Mucosa of stomach (tissue), 1 donor: ENCODE measurements around the gene RAB1B.

ENCODE experiments used
- H3K27me3 ChIP-seq: one replicate; pipeline ENCODE4 v1.7.0; 2013; ENCODE audit warnings: mild to moderate bottlenecking, low read length; ENCODE audit not compliant: control insufficient read depth, insufficient read depth
- H3K36me3 ChIP-seq: one replicate; pipeline ENCODE4 v1.7.0; 2013; ENCODE audit warnings: low read length; ENCODE audit not compliant: control insufficient read depth, insufficient read depth
- H3K4me1 ChIP-seq: one replicate; pipeline ENCODE4 v1.7.0; 2013; ENCODE audit warnings: mild to moderate bottlenecking, low read length; ENCODE audit not compliant: control insufficient read depth, insufficient read depth
- H3K4me3 ChIP-seq: one replicate; pipeline ENCODE4 v1.7.0; 2013; ENCODE audit warnings: low read length
- H3K9ac ChIP-seq: one replicate; pipeline ENCODE4 v1.7.0; 2013; ENCODE audit warnings: mild to moderate bottlenecking, low read length, moderate library complexity
- H3K9me3 ChIP-seq: one replicate; pipeline ENCODE4 v1.7.0; 2013; ENCODE audit warnings: mild to moderate bottlenecking, low read length, moderate library complexity; ENCODE audit not compliant: control insufficient read depth
- donor health status: Pancreatic carcinoma.

RAB1B gene

DNA sequence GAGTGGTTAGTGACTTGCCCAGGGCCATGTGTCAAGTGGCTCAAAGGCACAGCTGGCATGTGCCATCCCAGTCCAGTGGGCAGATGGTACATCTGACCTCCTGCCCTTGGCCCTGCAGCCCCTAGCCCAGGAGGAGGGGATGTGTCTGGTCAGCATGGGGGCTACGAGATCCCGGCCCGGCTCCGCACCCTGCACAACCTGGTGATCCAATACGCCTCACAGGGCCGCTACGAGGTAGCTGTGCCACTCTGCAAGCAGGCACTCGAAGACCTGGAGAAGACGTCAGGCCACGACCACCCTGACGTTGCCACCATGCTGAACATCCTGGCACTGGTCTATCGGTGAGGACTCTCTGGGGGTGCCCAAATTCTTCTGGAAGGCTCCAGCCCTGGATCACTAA, 5.7 kb upstream of the RAB1B start:
- H3K27me3 ChIP-seq = no peaks in the 10 kb centered on the region
- no peak overlapping the region for H3K9ac ChIP-seq
- H3K4me3 ChIP-seq = no peak overlapping the region
- no peaks in the 10 kb centered on the region for H3K9me3 ChIP-seq
- H3K36me3 ChIP-seq = no peaks in the 10 kb centered on the region
- H3K4me1 ChIP-seq = peaks cover 16% of the 10 kb centered on the region

DNA sequence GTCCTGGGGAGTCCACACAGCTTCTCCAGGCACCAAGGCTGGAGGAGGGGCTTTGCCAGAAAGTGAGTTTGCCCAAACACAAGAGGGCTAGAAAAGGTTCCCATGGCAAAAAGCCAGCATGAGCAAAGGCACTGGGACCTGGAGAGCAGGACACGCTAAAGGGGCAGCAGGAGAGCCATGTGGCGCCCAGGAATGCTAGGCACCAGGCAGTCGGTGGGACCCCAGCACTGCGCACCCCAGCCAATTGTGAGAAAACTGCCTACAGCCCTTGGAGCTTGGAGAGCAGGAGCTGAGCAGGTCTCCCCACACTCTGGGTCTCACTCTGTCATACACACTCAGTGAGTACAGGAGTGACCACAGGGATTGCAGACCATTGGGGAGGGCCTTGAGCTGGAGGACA, 5.2 kb upstream of the RAB1B start:
- H3K36me3 ChIP-seq = no peaks in the 10 kb centered on the region
- H3K9ac ChIP-seq = no peak overlapping the region
- H3K9me3 ChIP-seq = no peaks in the 10 kb centered on the region
- H3K27me3 ChIP-seq = no peaks in the 10 kb centered on the region
- peaks cover 16% of the 10 kb centered on the region for H3K4me1 ChIP-seq
- no peak overlapping the region for H3K4me3 ChIP-seq

DNA sequence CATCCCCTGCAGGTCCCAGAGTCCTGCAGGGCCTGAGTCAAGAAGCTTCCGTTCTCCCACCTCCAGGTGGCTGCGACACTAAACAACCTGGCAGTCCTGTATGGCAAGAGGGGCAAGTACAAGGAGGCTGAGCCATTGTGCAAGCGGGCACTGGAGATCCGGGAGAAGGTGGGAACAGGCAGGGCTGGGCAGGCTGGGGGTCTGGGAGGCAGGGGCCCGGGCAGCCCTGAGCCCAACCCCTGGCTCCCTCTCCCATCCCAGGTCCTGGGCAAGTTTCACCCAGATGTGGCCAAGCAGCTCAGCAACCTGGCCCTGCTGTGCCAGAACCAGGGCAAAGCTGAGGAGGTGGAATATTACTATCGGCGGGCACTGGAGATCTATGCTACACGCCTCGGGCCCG, 4.7 kb upstream of the RAB1B start:
- Histone ChIP-seq H3K27me3 (no peaks in the 10 kb centered on the region), H3K9me3 (no peaks in the 10 kb centered on the region), H3K36me3 (no peaks in the 10 kb centered on the region), H3K9ac (no peak overlapping the region), H3K4me3 (no peak overlapping the region), H3K4me1 (peaks cover 11% of the 10 kb centered on the region)

DNA sequence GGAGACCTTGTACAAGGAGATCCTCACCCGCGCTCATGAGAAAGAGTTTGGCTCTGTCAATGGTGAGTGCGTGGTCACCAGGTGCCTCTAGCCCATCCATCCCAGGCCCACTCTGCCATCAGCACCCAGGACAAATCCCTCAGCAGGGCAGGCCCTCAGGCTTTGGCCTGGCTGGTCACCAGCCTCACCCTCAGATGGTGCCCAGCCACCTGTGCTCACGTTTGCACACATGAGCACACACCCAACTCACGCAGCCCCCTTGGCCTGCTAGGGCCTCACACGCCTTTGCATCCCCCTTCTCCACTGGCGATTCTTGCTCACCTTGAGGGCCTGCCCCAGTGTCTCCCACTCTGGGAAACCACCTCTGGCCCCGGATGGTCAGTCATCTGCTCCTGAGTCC, 4.1 kb upstream of the RAB1B start:
- Histone ChIP-seq H3K9me3 (no peaks in the 10 kb centered on the region), H3K4me3 (no peak overlapping the region), H3K4me1 (peaks cover 12% of the 10 kb centered on the region), H3K36me3 (no peaks in the 10 kb centered on the region), H3K9ac (no peak overlapping the region), H3K27me3 (no peaks in the 10 kb centered on the region)

DNA sequence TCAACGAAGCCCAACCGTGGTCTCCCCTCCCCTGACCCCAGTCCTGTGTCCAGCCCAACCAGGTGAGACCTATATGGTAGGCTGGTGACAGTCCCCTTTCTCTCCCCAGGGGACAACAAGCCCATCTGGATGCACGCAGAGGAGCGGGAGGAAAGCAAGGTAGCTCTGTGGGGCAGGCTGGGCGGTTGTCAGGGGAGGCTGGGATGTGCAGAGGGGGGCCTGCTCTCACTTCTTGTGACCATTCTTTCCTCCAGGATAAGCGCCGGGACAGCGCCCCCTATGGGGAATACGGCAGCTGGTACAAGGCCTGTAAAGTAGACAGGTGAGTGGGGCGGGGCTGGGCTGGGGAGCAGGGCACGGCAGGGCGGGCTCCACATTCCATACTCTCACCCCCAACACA, 3.5 kb upstream of the RAB1B start:
- Histone ChIP-seq H3K36me3 (no peaks in the 10 kb centered on the region), H3K4me3 (no peak overlapping the region), H3K4me1 (peaks cover 17% of the 10 kb centered on the region), H3K9ac (no peak overlapping the region), H3K27me3 (no peaks in the 10 kb centered on the region), H3K9me3 (no peaks in the 10 kb centered on the region)

DNA sequence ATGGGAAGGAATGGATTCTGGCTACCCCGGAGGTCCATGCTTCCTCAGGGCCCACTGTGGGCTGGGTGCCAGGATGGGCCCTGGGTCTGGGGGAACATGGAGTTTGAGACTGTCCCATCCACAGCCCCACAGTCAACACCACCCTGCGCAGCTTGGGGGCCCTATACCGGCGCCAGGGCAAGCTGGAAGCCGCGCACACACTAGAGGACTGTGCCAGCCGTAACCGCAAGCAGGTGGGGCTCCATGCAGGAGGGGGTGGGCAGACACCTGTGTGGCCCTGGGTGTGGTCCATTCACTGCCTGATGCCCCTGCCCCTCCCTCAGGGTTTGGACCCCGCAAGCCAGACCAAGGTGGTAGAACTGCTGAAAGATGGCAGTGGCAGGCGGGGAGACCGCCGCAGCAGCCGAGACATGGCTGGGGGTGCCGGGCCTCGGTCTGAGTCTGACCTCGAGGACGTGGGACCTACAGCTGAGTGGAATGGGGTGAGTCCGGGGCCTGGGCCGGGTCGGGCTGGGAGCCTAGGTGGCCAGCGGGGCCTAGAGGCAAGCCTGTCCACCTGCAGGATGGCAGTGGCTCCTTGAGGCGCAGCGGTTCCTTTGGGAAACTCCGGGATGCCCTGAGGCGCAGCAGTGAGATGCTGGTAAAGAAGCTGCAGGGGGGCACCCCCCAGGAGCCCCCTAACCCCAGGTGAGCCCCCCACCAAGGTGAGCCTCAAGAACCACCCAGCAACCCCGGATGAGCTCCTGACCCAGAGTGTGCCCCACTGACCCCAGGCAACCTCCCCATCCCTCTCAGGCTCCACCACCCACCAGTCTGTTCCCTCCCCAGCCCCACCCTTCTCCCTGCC, 2.7 kb upstream of the RAB1B start:
- H3K27me3 ChIP-seq = no peaks in the 10 kb centered on the region
- no peak overlapping the region for H3K4me3 ChIP-seq
- no peaks in the 10 kb centered on the region for H3K9me3 ChIP-seq
- no peaks in the 10 kb centered on the region for H3K36me3 ChIP-seq
- peaks cover 18% of the 10 kb centered on the region for H3K4me1 ChIP-seq
- no peak overlapping the region for H3K9ac ChIP-seq

DNA sequence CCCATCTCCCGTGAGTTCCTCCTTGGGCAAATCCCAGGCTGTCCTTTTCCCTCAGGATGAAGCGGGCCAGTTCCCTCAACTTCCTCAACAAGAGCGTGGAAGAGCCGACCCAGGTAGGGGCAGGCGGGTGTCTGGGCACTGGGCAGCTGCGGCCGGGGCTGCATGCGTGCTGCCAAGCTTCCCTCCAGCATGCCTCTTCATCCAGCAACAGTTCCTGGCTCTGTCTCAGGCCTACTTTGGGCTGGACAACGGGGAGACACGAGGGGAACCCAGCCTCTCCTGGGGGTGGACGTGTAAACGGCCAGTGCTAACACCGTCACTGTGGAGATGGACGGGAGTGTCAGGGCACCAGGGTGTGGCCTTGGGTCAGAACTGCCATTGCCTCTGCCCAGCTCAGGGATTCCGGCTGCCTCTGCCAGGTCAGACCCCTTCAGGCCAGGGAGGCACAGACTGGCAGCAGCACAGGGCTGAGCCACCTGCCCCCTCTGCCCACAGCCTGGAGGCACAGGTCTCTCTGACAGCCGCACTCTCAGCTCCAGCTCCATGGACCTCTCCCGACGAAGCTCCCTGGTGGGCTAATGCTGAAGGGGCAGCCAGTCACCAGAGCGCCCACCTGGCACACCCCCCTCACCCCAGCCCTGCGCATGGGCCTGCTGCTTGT, 1.9 kb upstream of the RAB1B start:
- Histone ChIP-seq H3K9me3 (no peaks in the 10 kb centered on the region), H3K4me1 (peaks cover 18% of the 10 kb centered on the region), H3K9ac (no peak overlapping the region), H3K27me3 (no peaks in the 10 kb centered on the region), H3K36me3 (no peaks in the 10 kb centered on the region), H3K4me3 (no peak overlapping the region)

DNA sequence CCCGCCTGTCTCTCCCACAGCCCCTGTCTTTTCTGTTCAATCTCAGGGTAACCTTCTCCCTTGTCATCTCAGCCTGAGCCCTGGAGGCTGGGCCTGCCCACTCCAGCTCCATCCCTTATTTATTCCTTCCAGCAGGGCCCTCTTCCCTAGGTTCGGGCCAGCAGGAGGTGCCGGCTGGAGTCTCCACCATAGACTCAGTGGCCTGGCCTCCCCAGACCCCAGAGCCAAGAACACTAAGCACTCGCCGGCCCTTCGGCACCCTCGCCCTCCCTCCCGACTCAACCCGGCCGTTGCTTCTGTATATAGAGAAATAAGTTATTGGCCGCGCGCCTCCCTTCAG, 1.4 kb upstream of the RAB1B start:
- H3K27me3 ChIP-seq = no peaks in the 10 kb centered on the region
- no peak overlapping the region for H3K9ac ChIP-seq
- H3K4me1 ChIP-seq = peaks cover 18% of the 10 kb centered on the region
- no peak overlapping the region for H3K4me3 ChIP-seq
- no peaks in the 10 kb centered on the region for H3K9me3 ChIP-seq
- H3K36me3 ChIP-seq = peaks cover 4% of the 10 kb centered on the region

DNA sequence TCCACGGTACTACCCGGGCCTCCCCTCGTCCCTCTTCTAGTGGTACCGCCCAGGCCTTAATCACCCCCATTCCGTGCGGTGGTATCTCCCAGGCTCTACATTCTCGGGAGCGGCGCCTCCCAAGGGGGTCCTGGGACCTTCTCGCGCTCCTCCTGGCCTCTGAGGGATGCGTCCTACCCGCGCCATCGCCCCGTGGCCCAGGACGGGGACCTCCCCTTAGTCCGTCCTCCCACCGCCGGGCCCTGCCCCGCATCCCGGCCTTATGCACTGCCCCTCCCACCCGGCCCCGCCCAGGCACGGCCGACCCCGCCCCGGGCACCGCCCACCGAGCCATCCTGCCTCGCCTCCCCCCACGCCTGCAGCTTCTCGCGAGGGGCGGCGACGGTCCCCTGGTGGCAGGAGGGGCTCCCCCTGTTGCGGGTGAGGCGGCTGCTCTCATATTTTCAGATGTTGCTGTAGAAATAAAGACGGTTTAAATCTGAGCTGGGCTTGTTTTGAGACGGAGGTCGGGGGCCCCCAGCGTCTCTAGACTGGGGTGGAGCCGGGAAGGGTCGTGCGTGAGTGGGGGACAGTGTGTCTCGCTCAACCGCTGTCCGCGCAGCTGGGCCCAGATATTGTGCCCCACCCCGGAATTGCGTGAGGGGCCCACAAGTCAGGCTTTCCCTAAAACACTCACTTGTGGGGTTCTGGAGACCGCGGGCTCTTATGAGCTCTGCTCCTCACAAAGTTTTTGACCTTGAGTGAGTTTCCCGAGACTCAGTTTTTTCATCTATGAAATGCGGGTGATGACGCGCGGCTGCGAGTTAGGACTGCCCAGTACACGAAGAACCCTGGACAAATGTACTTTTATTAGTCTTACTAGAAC, 828 bp upstream of the RAB1B start:
- Histone ChIP-seq H3K36me3 (peaks cover 10% of the 10 kb centered on the region), H3K4me3 (peak overlapping the region; percentile 0)

DNA sequence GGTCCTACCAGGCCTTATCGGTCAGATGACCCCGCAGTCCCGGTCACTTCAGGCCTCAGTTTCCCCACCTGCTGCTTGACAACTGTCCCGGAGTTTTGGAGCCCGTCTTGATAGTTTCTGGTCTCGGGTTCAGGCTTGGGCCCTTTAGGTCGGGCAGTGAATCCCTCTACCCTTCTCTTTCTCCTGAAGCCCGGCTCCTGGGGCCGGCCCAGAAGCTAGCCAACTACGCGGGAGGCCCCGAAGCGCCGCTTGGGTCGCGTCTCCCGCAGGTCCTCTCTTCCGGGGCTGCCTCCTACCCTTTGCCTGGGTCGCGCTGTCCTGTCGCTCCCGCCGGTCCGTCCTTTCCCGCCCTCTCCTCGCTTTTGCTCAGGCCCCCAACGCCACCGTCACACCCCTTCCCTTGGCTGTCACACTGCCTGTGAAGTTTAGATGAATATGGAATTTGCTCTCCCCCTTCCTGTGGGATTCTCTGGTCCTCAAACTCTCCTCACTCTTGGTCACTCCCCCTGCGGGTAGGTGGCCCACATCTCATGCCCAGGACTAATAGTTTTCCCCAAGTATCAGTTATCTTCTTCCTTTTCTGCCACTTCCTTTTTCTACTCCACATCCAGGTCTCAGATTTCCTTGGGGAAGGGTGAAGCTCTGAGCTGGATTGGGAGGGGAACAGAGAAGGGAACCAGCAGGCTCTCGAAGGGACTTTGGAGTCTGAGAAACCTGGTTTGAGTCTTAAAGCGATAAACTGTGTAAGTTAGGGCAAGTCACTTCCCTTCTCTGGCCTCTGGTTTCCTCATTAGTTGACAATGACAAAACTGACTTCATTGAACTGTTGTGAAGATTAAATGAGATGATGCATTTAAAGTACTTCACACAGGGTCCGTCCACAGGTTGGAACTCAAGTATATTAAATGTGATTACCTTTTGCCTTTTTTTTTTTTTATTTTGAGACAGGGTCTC, 790 bp downstream of the RAB1B start:
- H3K4me3 ChIP-seq = peak overlapping the region; percentile 85
- peak overlapping the region; percentile 100 for H3K9ac ChIP-seq
- H3K9me3 ChIP-seq = no peaks in the 10 kb centered on the region
- H3K27me3 ChIP-seq = no peaks in the 10 kb centered on the region
- H3K36me3 ChIP-seq = peaks cover 22% of the 10 kb centered on the region
- H3K4me1 ChIP-seq = peaks cover 18% of the 10 kb centered on the region

More for the DNA sequence above, 828 bp upstream of the RAB1B start:
- no peaks in the 10 kb centered on the region for H3K9me3 ChIP-seq
- no peaks in the 10 kb centered on the region for H3K27me3 ChIP-seq
- peak overlapping the region; percentile 100 for H3K9ac ChIP-seq
- peaks cover 18% of the 10 kb centered on the region for H3K4me1 ChIP-seq

DNA sequence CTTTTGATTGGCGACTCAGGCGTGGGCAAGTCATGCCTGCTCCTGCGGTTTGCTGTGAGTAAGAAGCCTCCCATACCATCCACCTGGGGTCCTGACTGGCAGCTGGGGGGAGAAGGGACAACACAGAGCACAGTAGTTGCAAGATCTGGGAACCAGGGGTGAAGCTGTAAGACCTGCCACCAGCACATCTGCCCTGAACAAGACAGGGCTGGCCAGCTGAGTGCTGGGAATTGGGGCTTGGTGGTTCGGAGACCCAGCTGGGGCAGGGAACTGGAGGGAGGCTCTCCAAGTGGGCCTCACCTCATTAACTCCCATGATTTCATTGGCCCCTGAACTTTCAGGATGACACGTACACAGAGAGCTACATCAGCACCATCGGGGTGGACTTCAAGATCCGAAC, 3.4 kb downstream of the RAB1B start:
- no peaks in the 10 kb centered on the region for H3K27me3 ChIP-seq
- peaks cover 24% of the 10 kb centered on the region for H3K36me3 ChIP-seq
- no peak overlapping the region for H3K4me3 ChIP-seq
- peaks cover 11% of the 10 kb centered on the region for H3K4me1 ChIP-seq
- no peak overlapping the region for H3K9ac ChIP-seq
- no peaks in the 10 kb centered on the region for H3K9me3 ChIP-seq
